Ascending aorta (tissue), 2 donors: ENCODE results near the gene BRMS1L. TPM values are rescaled to one million over a fixed set of nuclear protein-coding genes. Genes with fewer than 3 reads are reported as not detected.
"Not testable (repeated sequence)": the region's sequence is repeated elsewhere in the genome, so short reads cannot be mapped to it uniquely, and the experiment has no call there.

Source experiments
- DNase-seq, 2 donors: peaks; one replicate each; pipeline ENCODE4 v3.0.0-alpha.2; 2019; ENCODE audit warnings: low spot score in 2 of 2
- H3K27ac ChIP-seq, 2 donors: fragments of 200-600 bp; sonication (generic); one replicate each; pipeline ENCODE4 v1.5.1; 2016 to 2017; ENCODE audit warnings: mild to moderate bottlenecking in 1 of 2
- H3K27me3 ChIP-seq: fragments of 200-600 bp; sonication (generic); one replicate; pipeline ENCODE4 v1.5.1; 2017
- H3K36me3 ChIP-seq, 2 donors: fragments of 200-600 bp; sonication (generic); one replicate each; pipeline ENCODE4 v1.5.1; 2016
- H3K4me1 ChIP-seq, 2 donors: fragments of 200-600 bp; sonication (generic); one replicate each; pipeline ENCODE4 v1.5.1; 2016 to 2017; ENCODE audit warnings: mild to moderate bottlenecking in 1 of 2
- H3K4me3 ChIP-seq, 2 donors: fragments of 200-600 bp; sonication (generic); one replicate each; pipeline ENCODE4 v1.5.1; 2016 to 2017; ENCODE audit warnings: mild to moderate bottlenecking in 1 of 2
- H3K9me3 ChIP-seq, 2 donors: fragments of 200-600 bp; sonication (generic); one replicate each; pipeline ENCODE4 v1.5.1; 2016
- intact Hi-C: fragments of 100-400 bp; cut with DNase I; formaldehyde crosslinking; loops from one replicate; pipeline ENCODE4 v1.15.1; 2023
- total RNA-seq: library from RNA; depleted of rRNA; stranded (reverse); fragments of >200 nt; gene quantifications from one replicate; pipeline ENCODE4 v1.1.0, GENCODE V29; 2016
- TF ChIP-seq, protein P1 (sequence below), 3 experiments: fragments of 200-600 bp in 2 of 3; fragments of 450-650 bp in 1 of 3; sonication (generic) in 2 of 3; IDR thresholded peaks; one replicate each; pipeline ENCODE4 v1.5.1; 2016 to 2019; ENCODE audit warnings: antibody characterized with exemption in 3 of 3, mild to moderate bottlenecking in 1 of 3, moderate library complexity in 1 of 3

Gene BRMS1L, protein sequence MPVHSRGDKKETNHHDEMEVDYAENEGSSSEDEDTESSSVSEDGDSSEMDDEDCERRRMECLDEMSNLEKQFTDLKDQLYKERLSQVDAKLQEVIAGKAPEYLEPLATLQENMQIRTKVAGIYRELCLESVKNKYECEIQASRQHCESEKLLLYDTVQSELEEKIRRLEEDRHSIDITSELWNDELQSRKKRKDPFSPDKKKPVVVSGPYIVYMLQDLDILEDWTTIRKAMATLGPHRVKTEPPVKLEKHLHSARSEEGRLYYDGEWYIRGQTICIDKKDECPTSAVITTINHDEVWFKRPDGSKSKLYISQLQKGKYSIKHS
- total RNA-seq, result 7.7 TPM

DNA sequence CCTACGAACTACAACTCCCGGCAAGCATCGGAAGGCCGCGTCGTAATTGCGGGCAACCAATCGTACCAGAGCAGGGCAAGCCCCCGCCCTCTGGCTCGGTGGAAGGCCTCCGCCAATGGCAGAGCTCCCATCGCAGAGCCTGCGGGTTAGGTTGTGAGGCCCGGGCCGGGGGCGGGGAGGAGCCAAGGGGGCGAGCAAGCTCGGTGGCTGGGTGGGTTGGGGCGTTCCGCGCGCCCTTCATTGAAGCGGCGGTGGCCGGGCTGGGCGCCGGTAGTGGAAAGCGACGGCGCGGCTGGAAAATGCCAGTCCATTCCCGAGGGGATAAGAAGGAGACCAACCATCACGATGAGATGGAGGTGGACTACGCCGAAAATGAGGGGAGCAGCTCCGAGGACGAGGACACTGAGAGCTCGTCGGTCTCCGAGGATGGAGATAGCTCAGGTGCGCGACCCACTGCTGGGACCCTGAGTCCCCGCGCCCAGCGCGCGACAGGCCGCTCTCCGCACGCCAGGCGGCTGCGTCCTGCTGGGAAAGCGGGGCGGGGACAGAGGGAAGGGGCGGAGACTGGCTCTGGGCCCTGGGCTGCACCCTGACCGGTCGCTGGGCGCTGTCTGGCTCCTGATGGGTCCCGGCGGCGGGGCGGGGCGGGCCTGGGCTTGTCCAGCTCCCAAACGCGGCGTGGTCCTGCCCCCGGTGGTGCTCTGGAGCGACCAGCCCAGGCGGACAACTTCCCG, at the start of gene BRMS1L:
Gene BRMS1L, plus strand, starts transcription at position 121 of the 734 bp plus-strand sequence. Its CDS starts 179 bp downstream, at position 300.
- no peaks in the 10 kb centered on the region for H3K9me3 ChIP-seq
- H3K4me1 ChIP-seq, result peaks cover 0 to 4% of the 10 kb centered on the region in 2 donors
- peaks cover 0 to 2% of the 10 kb centered on the region in 2 donors for H3K36me3 ChIP-seq
- H3K27ac ChIP-seq, result peak within 1 kb of the TSS; percentile 98 to 99
- intact Hi-C loops, result loop anchor here (1.0 to 10.0 kb wide), 6 partner anchors 17 to 952 kb away; partner anchors contain the start of genes BAZ1A, FAM177A1, MBIP and NFKBIA
- TF ChIP-seq, protein P1, sequence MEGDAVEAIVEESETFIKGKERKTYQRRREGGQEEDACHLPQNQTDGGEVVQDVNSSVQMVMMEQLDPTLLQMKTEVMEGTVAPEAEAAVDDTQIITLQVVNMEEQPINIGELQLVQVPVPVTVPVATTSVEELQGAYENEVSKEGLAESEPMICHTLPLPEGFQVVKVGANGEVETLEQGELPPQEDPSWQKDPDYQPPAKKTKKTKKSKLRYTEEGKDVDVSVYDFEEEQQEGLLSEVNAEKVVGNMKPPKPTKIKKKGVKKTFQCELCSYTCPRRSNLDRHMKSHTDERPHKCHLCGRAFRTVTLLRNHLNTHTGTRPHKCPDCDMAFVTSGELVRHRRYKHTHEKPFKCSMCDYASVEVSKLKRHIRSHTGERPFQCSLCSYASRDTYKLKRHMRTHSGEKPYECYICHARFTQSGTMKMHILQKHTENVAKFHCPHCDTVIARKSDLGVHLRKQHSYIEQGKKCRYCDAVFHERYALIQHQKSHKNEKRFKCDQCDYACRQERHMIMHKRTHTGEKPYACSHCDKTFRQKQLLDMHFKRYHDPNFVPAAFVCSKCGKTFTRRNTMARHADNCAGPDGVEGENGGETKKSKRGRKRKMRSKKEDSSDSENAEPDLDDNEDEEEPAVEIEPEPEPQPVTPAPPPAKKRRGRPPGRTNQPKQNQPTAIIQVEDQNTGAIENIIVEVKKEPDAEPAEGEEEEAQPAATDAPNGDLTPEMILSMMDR (IDR thresholded peaks at IDR 0.05), result no peak
- peak within 1 kb of the TSS; percentile 90 to 92 for H3K4me3 ChIP-seq
- DNase-seq, result peak; percentile 96 to 99
- no peaks in the 10 kb centered on the region for H3K27me3 ChIP-seq

DNA sequence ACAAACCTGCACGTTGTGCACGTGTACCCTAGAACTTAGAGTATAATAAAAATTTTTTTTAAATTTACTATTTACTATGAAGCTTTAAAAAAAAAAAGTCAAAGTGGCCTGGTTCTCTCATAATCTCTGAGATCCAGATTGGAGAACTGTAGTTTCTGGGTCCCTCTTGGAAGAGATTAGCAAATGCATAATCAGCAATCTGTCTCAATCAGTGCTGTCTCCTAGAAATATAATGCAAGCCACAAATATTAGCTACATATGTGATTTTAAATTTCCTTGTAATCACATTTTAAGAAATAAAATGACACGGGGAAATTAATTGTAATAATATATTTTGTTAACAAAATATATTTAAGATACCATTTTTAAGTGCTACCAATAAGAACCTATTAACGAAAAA, 49.3 kb upstream of the BRMS1L start:
- H3K4me3 ChIP-seq, result no peak overlapping the region
- H3K36me3 ChIP-seq, result peaks cover 0 to 3% of the 10 kb centered on the region in 2 donors
- H3K4me1 ChIP-seq, result no peaks in the 10 kb centered on the region
- intact Hi-C loops, result no loop called here
- H3K27me3 ChIP-seq, result no peaks in the 10 kb centered on the region
- no peak overlapping the region for H3K27ac ChIP-seq
- no peak for DNase-seq
- H3K9me3 ChIP-seq, result peaks cover 8 to 17% of the 10 kb centered on the region in 2 donors
- TF ChIP-seq, protein P1 (IDR thresholded peaks at IDR 0.05), result no peak

DNA sequence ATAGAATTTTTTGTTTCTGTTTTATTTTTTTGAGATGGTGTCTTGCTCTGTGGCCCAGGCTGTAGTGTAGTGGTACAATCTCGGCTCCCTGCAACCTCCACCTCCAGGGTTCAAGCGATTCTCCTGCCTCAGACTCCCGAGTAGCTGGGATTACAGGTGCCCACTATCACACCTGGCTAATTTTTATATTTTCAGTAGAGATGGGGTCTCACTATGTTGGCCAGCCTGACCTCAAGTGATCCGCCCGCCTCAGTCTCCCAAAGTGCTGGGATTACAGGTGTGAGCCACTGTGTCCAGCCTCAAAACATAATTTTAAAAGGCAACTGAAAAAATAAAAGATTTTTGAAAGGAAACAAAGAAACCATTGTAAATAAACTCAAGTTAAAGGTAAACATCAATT, 48.6 kb upstream of the BRMS1L start:
- peaks cover 8 to 20% of the 10 kb centered on the region in 2 donors for H3K9me3 ChIP-seq
- H3K27ac ChIP-seq, H3K4me1 ChIP-seq, H3K36me3 ChIP-seq, intact Hi-C loops, H3K4me3 ChIP-seq, DNase-seq, H3K27me3 ChIP-seq: not testable (repeated sequence)

DNA sequence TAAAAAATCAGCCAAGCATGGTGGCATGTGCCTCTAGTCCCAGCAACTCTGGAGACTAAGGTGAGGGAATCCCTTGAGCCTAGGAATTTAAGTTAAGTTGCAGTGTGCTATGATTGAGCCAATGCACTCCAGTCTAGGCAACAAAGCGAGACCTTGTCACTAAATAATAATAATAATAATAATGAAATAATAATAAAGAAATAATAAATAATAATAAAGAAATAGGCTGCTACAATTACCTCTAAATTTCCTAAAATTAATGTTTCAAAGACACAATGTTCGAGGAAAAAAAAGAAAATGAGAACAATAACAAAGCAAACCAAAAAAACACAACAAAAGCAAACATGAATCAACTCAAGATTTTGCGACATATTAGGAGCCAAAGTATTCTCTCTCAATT, 46.8 kb upstream of the BRMS1L start:
- no peak overlapping the region for H3K27ac ChIP-seq
- no peaks in the 10 kb centered on the region for H3K4me1 ChIP-seq
- peaks cover 8 to 20% of the 10 kb centered on the region in 2 donors for H3K9me3 ChIP-seq
- intact Hi-C loops, result no loop called here
- no peaks in the 10 kb centered on the region for H3K36me3 ChIP-seq
- no peak overlapping the region for H3K4me3 ChIP-seq
- H3K27me3 ChIP-seq, result no peaks in the 10 kb centered on the region
- TF ChIP-seq, protein P1 (IDR thresholded peaks at IDR 0.05), result no peak
- DNase-seq, result no peak

DNA sequence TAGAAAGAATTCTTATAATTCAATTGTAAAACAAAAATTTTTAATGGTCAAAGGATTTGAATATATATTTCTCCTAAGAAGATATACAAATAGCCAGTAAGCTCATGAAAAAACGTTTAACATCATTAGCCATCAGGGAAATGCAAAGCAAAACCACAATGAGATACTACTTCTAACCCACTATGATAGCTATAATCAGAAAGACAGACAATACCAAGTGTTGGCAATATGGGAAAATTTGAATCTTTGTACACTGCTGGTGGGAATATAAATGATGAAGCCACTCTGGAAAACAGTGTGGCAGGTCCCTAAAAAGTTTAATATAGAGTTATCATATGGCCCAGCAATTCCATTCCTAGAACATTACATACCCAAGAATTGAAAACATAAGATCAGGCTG, 42.4 kb upstream of the BRMS1L start:
- peaks cover 8 to 20% of the 10 kb centered on the region in 2 donors for H3K9me3 ChIP-seq
- TF ChIP-seq, protein P1 (IDR thresholded peaks at IDR 0.05), result no peak
- no peaks in the 10 kb centered on the region for H3K4me1 ChIP-seq
- intact Hi-C loops, result no loop called here
- H3K27ac ChIP-seq, result no peak overlapping the region
- H3K27me3 ChIP-seq, result no peaks in the 10 kb centered on the region
- no peak overlapping the region for H3K4me3 ChIP-seq
- DNase-seq, result no peak
- no peaks in the 10 kb centered on the region for H3K36me3 ChIP-seq

DNA sequence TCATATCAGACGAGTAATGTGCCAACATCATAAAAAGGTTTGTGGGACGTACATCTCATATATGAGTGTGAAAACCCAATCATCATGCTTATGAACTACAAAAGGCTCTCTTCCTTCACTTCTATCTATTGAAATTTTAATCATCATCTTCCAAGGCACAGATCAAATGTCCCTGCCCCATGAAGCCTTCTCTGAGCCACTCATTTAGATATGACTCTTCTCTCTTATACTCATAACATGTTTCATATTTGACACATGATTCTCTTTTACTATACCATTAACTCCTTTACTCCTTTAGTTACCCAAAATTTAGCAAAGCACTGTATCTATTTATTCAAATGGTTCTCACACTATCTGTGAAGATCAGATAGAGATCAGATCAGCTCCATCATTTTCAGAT, 39.3 kb upstream of the BRMS1L start:
- intact Hi-C loops, result no loop called here
- H3K4me3 ChIP-seq, result no peak overlapping the region
- H3K27ac ChIP-seq, result no peak overlapping the region
- H3K4me1 ChIP-seq, result no peaks in the 10 kb centered on the region
- TF ChIP-seq, protein P1 (IDR thresholded peaks at IDR 0.05), result no peak
- no peaks in the 10 kb centered on the region for H3K36me3 ChIP-seq
- no peaks in the 10 kb centered on the region for H3K27me3 ChIP-seq
- DNase-seq, result no peak
- peaks cover 0 to 3% of the 10 kb centered on the region in 2 donors for H3K9me3 ChIP-seq
